CD14-positive monocyte (primary cell): ENCODE measurements around the gene CACNA1H. TPM values are rescaled to one million over a fixed set of nuclear protein-coding genes. Genes with fewer than 3 reads are reported as not detected.

ENCODE experiments used
- DNase-seq, 3 donors: peaks; one replicate each; pipeline ENCODE4 v3.0.0-alpha.2; 2011 to 2022
- H2AFZ ChIP-seq: 2 replicates; pipeline ENCODE4 v1.6.0; 2012; ENCODE audit warnings: mild to moderate bottlenecking, low read depth, low read length, inconsistent platforms; ENCODE audit not compliant: insufficient read depth, poor library complexity, severe bottlenecking
- H3K27ac ChIP-seq, 2 donors: 1 replicate in 1 of 2; 2 replicates in 1 of 2; pipeline ENCODE4 v1.5.1; 2012 to 2013; ENCODE audit warnings: low read length in 2 of 2, control low read depth in 1 of 2, inconsistent platforms in 1 of 2, low read depth in 1 of 2, mild to moderate bottlenecking in 1 of 2
- H3K27me3 ChIP-seq, 2 donors: one replicate each; pipeline versions ENCODE4 v1.6.0 to v1.6.1; 2011 to 2013; ENCODE audit warnings: low read length in 2 of 2; ENCODE audit not compliant: control insufficient read depth in 2 of 2, insufficient read depth in 2 of 2
- H3K36me3 ChIP-seq, 2 donors: replicated peaks in 1 of 2; 1 replicate in 1 of 2; 2 replicates in 1 of 2; pipeline versions ENCODE4 v1.5.1 to v1.6.1; 2012 to 2013; ENCODE audit warnings: low read length in 2 of 2, control low read depth in 1 of 2, inconsistent platforms in 1 of 2, mild to moderate bottlenecking in 1 of 2; ENCODE audit not compliant: insufficient read depth in 2 of 2, control insufficient read depth in 1 of 2
- H3K4me1 ChIP-seq, 2 donors: 1 replicate in 1 of 2; 2 replicates in 1 of 2; pipeline versions ENCODE4 v1.5.1 to v1.6.1; 2012 to 2013; ENCODE audit warnings: low read length in 2 of 2, control low read depth in 1 of 2, inconsistent platforms in 1 of 2, mild to moderate bottlenecking in 1 of 2, moderate library complexity in 1 of 2; ENCODE audit not compliant: insufficient read depth in 2 of 2, control insufficient read depth in 1 of 2
- H3K4me2 ChIP-seq: replicated peaks from 2 replicates; pipeline ENCODE3; 2012; ENCODE audit warnings: low read length, moderate library complexity, mild to moderate bottlenecking; ENCODE audit not compliant: poor library complexity, severe bottlenecking; ENCODE audit errors: extremely low read depth
- H3K4me3 ChIP-seq, 3 experiments: fragments of 200-600 bp in 1 of 3; sonication (generic) in 1 of 3; replicated peaks in 1 of 3; 1 replicate in 2 of 3; 2 replicates in 1 of 3; pipeline ENCODE4 v1.5.1; 2011 to 2013; ENCODE audit warnings: low read length in 3 of 3, mild to moderate bottlenecking in 3 of 3, control low read depth in 2 of 3, low read depth in 2 of 3, inconsistent platforms in 1 of 3, moderate library complexity in 1 of 3
- H3K79me2 ChIP-seq: 2 replicates; pipeline ENCODE4 v1.6.0; 2012; ENCODE audit warnings: mild to moderate bottlenecking, control low read depth, inconsistent platforms, low read length, moderate library complexity; ENCODE audit not compliant: insufficient read depth
- H3K9ac ChIP-seq: 2 replicates; pipeline ENCODE4 v1.6.0; 2017; ENCODE audit warnings: low read length, mild to moderate bottlenecking; ENCODE audit not compliant: insufficient read depth, poor library complexity, severe bottlenecking
- H3K9me3 ChIP-seq, 2 donors: replicated peaks in 1 of 2; 1 replicate in 1 of 2; 2 replicates in 1 of 2; pipeline versions ENCODE4 v1.5.1 to v1.6.1; 2012 to 2013; ENCODE audit warnings: low read length in 2 of 2, control low read depth in 1 of 2; ENCODE audit not compliant: control insufficient read depth in 1 of 2, insufficient read depth in 1 of 2
- H4K20me1 ChIP-seq: 2 replicates; pipeline ENCODE4 v1.6.0; 2012; ENCODE audit warnings: mild to moderate bottlenecking, low read length, control low read depth, moderate library complexity; ENCODE audit not compliant: insufficient read depth
- H3K27ac Mint-ChIP-seq, 7 donors: one replicate each; pipeline ENCODE4 v1.8.0; 2020; ENCODE audit warnings: mild to moderate bottlenecking in 7 of 7, mixed read lengths in 7 of 7, moderate library complexity in 6 of 7, inconsistent platforms in 2 of 7
- H3K27me3 Mint-ChIP-seq, 3 donors: one replicate each; pipeline ENCODE4 v1.8.0; 2021 to 2022; ENCODE audit warnings: low read depth in 3 of 3, mild to moderate bottlenecking in 3 of 3, mixed read lengths in 3 of 3, moderate library complexity in 3 of 3, inconsistent platforms in 1 of 3
- H3K36me3 Mint-ChIP-seq, 2 donors: one replicate each; pipeline ENCODE4 v1.8.0; 2020; ENCODE audit warnings: mixed read lengths in 2 of 2, inconsistent platforms in 1 of 2, mild to moderate bottlenecking in 1 of 2
- H3K4me1 Mint-ChIP-seq: one replicate; pipeline ENCODE4 v1.8.0; 2020; ENCODE audit warnings: mild to moderate bottlenecking, mixed read lengths
- H3K4me3 Mint-ChIP-seq, 2 donors: one replicate each; pipeline ENCODE4 v1.8.0; 2020; ENCODE audit warnings: mild to moderate bottlenecking in 2 of 2, mixed read lengths in 2 of 2, moderate library complexity in 1 of 2
- H3K9me3 Mint-ChIP-seq, 7 donors: one replicate each; pipeline ENCODE4 v1.8.0; 2020 to 2022; ENCODE audit warnings: mixed read lengths in 7 of 7, mild to moderate bottlenecking in 6 of 7, moderate library complexity in 6 of 7, inconsistent platforms in 2 of 7
- WGBS: methylation state at CpG from one replicate; pipeline ENCODE4 v1.1.5; 2013; ENCODE audit warnings: missing lambda C conversion rate; ENCODE audit not compliant: insufficient coverage; 5-methylcytosine and 5-hydroxymethylcytosine counted together
- intact Hi-C, 2 donors: fragments of 100-400 bp; cut with micrococcal nuclease; formaldehyde crosslinking; loops; one replicate each; pipeline versions ENCODE4 v1.15.0 to v1.15.1; 2023
- polyA plus RNA-seq, 3 donors: library from polyadenylated mRNA; depleted of rRNA in 1 of 3; unstranded in 2 of 3; stranded (reverse) in 1 of 3; fragments of 300-500 nt in 2 of 3; fragments of >200 nt in 1 of 3; fragmentation: Illumina TruSeq in 2 of 3; gene quantifications; 1 replicate in 2 of 3; 2 replicates in 1 of 3; pipeline ENCODE4 v1.2.3, GENCODE V29; 2012 to 2021
- TF ChIP-seq, protein P1 (sequence below): fragments of 200-600 bp; IDR thresholded peaks from one replicate; pipeline ENCODE4 v1.8.0; 2022; ENCODE audit warnings: antibody characterized with exemption, mild to moderate bottlenecking

The CACNA1H gene
- polyA plus RNA-seq, 3 donors, result not detected

DNA sequence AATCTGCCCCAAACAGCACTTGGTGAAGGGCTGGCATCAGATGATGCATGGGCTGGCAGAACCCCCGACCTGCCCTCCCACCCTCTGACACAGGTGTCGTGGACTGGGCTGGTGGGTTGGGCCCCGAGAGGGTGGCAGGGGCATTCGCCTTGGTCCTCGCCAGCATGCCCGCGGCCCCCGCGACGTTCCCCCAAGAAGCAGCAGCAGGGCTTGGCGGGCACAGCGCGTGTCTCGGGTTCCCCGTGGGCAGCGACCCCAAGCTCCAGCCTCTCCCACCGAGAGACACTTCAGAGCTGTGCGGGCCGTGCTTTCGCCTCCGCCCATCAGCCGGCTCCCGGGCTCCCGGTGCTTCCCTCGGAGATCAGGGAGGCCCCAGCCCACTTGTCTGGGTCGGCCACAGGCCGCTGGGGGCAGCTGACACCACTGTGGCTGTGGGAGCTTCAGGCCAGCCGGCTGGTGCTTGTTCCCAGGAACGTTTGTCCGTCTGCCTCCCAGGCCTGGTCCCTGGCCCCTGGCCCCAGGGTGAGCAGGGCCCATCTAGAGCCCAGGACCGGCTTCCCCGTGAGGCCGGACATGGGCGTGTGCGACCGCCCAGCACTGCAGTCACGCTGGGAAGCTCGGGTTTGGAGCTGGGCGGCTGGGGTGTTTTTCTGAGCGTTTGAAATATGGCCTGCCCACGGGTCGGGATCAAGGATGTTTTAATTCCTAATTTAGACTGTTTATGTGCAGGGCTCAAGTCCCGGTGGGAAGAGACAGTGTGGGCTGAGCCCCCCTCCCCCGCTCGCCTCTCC is 16.6 kb downstream of the CACNA1H start:
- H3K9me3 ChIP-seq, result no peaks in the 10 kb centered on the region
- Mint-ChIP-seq H3K4me3 (no peak overlapping the region), H3K9me3 (peaks cover 0 to 1% (median 0%) of the 10 kb centered on the region in 7 donors), H3K4me1 (no peaks in the 10 kb centered on the region), H3K27me3 (peaks cover 0 to 8% (median 4%) of the 10 kb centered on the region in 3 donors), H3K27ac (no peak overlapping the region), H3K36me3 (no peaks in the 10 kb centered on the region)
- H3K27ac ChIP-seq, result no peak overlapping the region
- no peak overlapping the region for H3K4me2 ChIP-seq
- DNase-seq, result no peak
- no peak overlapping the region for H2AFZ ChIP-seq
- TF ChIP-seq, protein P1, sequence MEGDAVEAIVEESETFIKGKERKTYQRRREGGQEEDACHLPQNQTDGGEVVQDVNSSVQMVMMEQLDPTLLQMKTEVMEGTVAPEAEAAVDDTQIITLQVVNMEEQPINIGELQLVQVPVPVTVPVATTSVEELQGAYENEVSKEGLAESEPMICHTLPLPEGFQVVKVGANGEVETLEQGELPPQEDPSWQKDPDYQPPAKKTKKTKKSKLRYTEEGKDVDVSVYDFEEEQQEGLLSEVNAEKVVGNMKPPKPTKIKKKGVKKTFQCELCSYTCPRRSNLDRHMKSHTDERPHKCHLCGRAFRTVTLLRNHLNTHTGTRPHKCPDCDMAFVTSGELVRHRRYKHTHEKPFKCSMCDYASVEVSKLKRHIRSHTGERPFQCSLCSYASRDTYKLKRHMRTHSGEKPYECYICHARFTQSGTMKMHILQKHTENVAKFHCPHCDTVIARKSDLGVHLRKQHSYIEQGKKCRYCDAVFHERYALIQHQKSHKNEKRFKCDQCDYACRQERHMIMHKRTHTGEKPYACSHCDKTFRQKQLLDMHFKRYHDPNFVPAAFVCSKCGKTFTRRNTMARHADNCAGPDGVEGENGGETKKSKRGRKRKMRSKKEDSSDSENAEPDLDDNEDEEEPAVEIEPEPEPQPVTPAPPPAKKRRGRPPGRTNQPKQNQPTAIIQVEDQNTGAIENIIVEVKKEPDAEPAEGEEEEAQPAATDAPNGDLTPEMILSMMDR, result no peak
- H3K27me3 ChIP-seq, result no peaks in the 10 kb centered on the region
- H3K9ac ChIP-seq, result no peak overlapping the region
- no peaks in the 10 kb centered on the region for H3K79me2 ChIP-seq
- H3K4me3 ChIP-seq, result no peak overlapping the region
- 79% methylated on average over 45 of the region's 45 CpGs for WGBS
- H4K20me1 ChIP-seq, result no peaks in the 10 kb centered on the region
- no peaks in the 10 kb centered on the region for H3K4me1 ChIP-seq
- intact Hi-C loops, result no loop called here
- no peaks in the 10 kb centered on the region for H3K36me3 ChIP-seq

DNA sequence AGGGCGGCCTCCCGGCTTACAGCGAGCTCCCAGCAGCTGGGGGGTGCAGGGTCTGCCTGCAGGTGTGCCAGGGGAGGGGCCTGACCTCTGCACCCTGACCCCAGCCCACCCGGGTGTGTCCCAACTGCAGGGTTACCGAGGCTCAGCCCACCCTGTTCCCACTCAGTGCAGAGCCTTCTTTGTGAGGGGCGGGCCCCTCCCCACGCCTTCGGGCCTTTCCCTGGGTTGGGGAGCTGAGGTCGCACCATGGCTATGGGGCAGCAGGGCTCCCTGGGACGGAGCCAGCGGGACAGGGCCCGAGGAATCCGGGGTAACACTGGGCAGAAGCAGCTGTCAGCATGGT is 17.1 kb downstream of the CACNA1H start:
- H3K27me3 Mint-ChIP-seq, result peaks cover 0 to 6% (median 2%) of the 10 kb centered on the region in 3 donors
- no peak for DNase-seq
- Histone ChIP-seq H3K27ac (no peak overlapping the region), H3K9me3 (no peaks in the 10 kb centered on the region), H3K4me3 (no peak overlapping the region), H3K9ac (no peak overlapping the region), H3K4me2 (no peak overlapping the region), H4K20me1 (no peaks in the 10 kb centered on the region), H3K36me3 (no peaks in the 10 kb centered on the region), H3K4me1 (no peaks in the 10 kb centered on the region), H3K79me2 (no peaks in the 10 kb centered on the region), H2AFZ (no peak overlapping the region), H3K27me3 (no peaks in the 10 kb centered on the region)
- H3K36me3 Mint-ChIP-seq, result no peaks in the 10 kb centered on the region
- intact Hi-C loops, result no loop called here
- peaks cover 0 to 1% (median 0%) of the 10 kb centered on the region in 7 donors for H3K9me3 Mint-ChIP-seq
- H3K4me3 Mint-ChIP-seq, result no peak overlapping the region
- TF ChIP-seq, protein P1, result no peak
- WGBS, result 73% methylated on average over 12 of the region's 13 CpGs
- no peaks in the 10 kb centered on the region for H3K4me1 Mint-ChIP-seq
- no peak overlapping the region for H3K27ac Mint-ChIP-seq
